ENCODE data around the gene ENHO.

GRCh38 chr9:34514816-34515215, 8.0 kb downstream of the ENHO start:
- TF ChIP-seq EZH2 (IDR thresholded peaks at IDR 0.05; ENCODE audit: borderline replicate concordance, low read length): no peak
- no peak for TF ChIP-seq CTCF (IDR thresholded peaks at IDR 0.05; ENCODE audit: low read length)
